Hematopoietic multipotent progenitor cell treated with erythropoietin and hydrocortisone succinate and interleukin-3 and kit ligand, for 6 days (in vitro differentiated cells): ENCODE measurements around the gene SLC6A11.

Source experiments
- DNase-seq: peaks from one replicate; pipeline ENCODE4 v3.0.0-alpha.2; 2015

The SLC6A11 gene

DNA sequence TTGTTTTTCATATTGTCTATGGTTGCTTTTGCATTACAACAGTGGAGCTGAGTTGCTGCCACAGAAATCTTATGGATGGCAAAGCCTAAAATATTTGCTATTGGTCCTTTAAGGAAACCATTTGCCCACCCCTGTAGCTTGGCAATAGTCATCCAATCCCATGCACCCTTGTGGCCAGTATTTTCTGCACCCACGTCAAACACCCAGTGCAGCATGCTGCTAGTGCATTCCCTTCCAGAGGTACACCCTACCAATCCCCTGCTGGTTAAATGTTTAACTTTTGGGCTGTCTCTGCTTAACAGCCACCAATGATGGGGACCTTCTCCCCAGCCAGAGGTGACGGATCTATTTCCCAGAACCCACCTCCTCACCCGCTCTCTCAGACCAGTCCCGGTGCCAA is 23.8 kb upstream of the SLC6A11 start:
- no peak for DNase-seq

DNA sequence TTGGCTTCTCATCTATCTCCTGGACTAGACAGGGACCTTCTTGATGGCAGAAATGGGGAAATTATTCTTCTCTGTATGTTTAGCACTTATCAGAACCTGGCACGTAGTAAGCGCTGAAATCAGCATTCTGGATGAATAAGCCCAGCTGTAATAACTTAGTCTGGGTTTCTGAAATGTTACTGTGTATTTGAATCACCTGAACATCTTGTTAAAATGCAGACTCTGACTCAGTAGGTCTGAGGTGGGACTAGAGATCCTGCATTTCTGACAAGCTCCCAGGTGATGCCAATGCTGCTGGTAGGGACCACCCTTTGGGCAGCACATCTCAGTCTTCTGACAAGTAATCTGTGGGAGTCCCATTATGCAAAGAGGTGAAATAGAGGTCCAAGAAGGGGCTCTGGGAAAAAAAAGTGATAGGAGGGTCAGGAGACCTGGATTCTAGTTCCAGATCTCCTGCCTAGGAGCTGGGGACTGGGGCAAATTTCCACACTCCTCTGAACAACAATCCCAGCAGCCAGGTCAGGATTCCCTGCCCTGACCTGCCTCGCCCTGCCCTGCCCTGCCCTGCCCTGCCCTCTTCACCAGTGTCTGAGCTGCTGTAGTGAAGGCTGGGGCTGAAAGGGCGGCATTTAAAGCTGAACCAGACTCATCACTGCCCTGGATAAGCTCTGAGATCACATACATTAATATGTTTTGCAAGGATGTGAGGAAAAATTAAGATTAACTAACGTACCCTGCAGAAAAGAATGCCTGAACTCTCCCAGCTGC is 17.2 kb upstream of the SLC6A11 start:
- no peak for DNase-seq

DNA sequence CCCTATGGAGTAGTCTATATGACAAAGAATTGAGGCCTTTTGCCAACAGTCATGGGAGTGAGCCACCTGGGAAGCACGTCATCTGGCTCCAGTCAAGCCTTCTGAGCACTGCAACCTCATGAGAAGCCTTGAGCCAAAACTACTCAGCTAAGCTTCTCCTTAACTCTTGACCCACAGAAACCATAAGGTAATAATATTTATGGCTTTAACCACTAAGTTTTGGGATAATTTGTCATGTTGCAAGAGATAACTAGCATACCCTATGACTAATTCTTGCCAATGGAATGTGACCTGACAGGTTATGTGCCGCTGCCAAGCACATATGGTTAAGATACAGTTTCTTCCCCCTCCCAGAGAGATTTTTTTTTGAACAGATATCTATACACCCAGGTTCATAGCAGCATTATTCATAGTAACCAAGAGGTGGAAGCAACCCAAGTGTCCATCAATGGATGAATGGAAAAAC is 11.8 kb upstream of the SLC6A11 start:
- DNase-seq, result no peak

DNA sequence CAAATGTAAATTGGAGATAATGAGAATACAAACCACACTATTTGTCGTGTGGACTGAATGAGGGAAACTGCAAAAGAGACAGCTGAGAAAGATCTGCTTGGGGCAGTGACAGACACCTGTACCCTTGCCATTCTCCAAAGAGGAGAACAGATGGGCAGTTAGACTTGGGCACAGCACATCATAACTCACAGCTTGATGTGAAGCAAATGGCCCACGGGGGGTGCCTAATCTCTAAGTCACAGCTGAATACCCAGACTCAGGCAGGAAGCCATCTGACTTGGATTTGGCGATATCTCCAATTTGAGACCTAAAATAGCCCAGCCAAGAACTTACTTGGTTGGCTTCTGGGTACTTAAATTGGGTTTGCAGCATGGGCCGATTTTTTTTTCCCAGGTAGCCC is 10.0 kb upstream of the SLC6A11 start:
- DNase-seq, result no peak

DNA sequence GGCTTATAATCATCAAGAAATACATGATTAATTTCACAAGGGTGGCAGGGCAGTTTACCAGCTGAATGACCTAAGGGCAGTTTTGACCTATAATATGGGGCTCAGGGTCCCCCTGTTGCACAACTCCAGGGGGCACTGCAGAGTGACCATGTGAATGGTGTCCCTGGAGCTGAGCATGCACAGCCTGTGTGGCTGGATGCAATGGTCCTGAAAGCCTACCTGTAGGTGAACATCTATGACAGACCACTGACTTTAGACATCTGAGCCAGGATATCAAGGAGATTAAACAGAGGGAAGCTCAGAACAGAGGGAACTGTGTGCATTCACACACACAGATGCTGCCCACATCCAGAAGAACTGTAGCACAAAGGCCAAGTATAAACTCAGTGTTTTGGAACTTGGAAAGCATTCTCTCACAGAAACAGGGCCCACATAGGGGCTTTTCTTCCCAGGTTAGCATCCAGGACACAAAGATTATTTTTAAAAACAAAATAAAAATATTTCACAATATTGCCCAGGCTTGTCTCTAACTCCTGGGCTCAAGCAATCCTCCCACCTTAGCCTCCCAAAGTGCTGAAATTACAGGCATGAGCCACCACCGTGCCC is 7.8 kb upstream of the SLC6A11 start:
- DNase-seq, result no peak

DNA sequence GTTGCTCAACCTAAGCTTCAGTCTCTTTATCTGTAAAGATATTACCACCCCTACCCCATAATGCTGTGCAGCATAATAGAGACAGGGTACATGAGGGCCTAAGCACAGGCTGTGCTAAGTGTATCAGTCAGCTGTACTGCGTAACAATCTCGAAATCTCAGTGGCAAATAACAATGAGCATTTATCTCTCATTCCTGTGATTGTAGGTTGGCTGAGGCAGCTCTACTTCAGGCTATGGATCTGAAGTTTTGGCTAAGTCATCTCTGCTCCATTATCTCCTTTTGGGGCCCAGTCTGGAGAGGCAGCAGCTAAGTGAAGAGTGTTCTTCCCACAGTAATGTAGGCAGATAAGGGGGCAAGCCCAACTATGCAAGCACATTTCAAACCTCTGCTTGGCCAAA is 7.1 kb upstream of the SLC6A11 start:
- no peak for DNase-seq

DNA sequence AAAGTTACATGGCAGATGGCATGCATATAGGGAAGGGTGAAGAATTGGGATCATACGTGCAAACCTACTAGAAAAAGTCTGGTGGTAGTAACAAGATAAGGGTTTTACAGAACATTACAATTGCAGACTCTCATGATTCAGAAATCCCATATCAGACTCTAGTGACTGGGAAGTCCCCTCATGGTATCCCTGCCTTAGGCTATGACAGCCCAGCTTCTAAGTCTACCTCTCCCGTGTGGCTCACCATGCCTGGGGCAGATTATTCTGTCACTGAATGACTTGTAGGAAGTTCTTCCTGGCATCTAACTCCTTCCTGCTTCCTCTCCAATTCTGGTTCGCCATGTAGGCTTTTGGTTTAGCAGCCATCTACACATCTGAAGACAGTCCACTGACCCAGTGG is 5.7 kb upstream of the SLC6A11 start:
- no peak for DNase-seq

DNA sequence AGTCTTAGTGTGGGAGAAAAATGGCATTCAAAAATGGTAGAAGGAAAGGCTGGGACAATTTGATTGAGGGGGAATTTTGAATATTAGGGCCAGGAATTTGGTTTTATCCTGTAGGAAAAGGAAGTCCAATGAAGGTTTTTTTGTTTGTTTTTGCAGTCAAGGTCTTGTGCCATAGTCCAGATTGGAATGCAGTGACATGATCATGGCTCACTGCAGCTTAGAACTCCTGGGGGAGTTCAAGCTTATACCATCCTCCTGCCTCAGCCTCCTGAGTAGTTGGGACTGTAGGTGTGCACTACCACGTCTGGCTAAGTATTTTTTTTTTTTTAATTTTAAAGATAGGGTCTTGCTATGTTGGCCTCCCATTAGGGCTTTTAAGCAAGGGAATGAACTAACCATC is 2.6 kb upstream of the SLC6A11 start:
- no peak for DNase-seq

DNA sequence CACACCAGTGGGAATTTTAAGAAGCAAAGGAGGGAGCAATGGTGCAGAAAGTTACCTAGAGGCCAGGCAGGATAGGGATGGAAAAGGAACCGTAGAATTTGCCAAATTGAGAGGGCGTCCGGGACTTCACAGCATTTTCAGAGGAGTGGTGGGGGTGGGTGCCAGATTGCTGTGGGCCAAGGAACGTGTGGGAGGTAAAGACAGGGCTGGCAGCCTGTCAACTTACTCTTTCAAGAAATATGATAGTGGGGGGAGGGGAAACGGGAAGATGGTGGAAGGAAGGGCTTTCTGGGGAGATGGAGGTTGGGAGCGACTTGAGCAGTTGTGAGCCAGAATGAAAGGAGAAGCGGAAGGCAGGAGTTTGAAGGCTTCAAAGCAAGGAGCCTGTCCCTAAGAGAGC is 1.4 kb upstream of the SLC6A11 start:
- no peak for DNase-seq

DNA sequence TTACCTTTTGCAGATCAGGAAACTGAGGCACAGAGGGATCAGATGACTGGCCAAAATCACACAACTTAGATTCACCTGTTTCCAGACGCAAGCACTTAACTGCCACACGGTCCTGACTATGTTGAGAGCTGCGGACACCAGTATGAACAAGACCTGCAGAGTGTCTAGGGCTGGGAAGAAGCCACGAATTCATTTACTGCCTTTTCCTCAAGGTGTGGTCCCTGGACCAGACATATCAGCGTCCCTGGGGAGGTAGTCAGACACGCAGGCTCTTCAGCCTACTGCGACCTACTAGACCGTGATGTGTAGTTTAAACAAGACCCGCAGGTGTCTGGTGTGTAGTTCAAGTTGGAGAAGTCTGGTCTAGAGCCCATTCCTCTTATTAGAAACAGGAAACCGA is 541 bp upstream of the SLC6A11 start:
- DNase-seq, result no peak

DNA sequence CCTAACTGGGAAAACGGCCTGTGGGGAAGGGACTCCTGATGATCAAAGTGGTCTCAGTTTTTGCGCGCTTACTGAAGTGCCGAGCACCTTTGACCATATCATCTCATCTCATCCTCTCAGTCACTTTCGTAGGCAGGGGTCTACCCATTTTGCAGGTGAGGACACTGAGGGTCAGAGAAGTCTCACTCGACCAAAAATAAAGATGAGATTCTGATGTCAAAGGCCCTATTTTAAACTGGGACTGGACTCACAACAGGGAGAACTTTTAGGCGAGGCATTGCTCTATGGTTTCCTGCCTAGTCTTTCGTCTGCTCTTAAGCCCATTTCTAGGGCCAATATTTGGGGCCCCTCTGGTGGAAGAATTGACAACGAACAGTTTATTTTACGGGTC is 830 bp downstream of the SLC6A11 start:
- DNase-seq, result no peak

DNA sequence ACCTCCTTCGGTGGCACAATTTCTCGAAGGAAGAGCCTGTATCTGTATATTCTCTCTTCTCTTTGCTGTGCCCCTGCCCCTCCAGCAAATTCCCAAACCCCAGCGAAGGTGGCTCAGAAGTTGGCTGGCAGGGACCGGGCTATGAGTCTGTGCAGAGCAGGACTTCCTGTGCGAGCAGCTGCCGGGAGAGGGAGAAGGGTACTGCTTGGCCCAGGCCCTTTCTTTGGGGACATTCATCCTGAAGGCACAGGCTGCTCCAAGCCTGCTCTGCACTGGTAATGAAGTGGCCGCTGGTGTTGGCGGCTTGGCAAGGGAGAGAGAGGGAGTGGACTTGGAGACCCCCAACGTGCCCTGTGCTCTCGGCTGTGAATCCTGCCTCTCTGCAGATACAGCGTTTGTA is 1.5 kb downstream of the SLC6A11 start:
- no peak for DNase-seq

DNA sequence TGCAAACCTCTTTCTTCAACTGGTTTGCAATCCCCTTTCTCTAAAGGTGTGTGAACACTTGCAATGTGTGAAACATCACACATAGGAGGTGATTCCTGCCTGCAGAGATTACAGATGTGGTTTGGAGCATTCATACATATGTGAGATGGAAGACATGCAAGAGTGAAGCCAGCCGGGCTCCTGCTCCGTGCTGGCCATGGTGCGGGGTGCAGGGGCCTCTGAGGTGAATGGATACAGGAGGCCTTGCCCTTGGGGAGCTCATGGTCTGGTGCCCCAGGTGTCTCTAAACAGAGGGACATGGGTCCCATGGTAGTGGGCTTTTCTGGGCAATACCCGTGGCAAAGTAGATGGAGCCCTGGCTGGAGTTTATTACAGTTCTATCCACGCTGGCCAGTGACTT is 6.0 kb downstream of the SLC6A11 start:
- no peak for DNase-seq

DNA sequence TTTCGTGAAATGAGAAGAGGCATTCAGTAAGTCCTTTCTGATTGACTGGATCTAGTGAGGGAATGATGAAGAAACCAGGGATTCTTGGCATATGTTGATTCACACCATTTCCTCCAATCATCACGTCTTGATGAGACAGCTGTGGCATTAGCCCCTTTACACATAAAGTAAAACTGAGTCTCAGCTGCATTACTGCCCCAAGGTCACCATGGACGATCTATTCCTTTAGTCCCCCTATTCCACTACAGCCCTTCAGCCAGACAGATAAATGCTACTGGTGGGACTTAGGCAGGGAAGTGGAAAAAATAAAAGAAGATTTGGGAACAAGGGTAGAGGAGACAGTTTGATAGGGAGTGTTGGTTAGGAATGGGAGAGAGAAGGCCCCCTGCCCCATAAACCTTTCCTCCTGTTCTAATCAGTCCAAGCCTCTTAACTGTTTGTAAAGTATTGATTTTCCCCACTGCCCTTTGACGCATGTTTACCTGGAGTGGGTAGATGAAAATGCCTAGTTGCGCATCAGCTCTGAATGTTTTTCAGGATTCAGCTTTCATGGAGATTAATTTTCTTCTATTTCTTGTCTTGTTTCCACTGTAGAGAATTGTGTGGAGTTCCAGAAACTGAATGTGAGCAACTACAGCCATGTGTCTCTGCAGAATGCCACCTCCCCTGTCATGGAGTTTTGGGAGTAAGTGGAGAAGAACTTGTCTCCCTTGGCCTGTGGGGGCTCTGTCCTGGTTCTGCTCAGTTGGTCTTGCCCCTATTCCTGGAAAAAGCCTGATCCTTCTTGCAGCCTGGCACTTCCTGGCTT is 6.9 kb downstream of the SLC6A11 start:
- no peak for DNase-seq

DNA sequence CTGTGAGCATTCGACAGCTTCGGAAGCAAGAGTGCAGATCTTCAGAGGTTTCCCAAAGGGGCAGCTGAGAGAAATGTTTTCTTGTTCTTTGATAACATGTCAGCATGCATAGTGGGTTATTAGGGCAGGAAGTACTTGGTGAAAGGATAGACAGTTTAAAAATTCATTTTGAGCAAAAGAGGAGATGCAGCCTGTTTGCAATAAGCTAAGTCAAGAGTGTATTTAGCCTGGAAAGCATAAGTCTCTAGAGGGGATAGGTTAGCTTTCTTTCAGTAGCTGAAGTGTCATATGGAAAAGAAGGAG is 7.4 kb downstream of the SLC6A11 start:
- no peak for DNase-seq

DNA sequence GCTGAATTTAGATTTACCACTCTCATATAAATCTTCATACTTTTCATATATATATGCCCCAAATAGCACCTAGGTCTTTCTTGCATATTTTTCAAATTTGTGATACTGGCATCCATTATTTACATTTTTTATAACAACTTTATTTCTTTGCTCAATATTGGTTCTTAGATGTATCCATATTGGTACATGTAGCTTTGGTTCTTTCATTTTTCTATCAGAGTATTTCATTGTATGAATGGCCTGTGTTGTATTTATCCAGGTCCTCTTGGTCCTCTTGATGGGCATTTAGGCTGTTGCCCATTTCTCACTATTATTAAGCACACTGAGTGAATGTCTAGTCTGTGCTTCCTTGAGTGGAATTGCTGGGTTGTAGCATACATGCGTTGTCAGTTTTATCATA is 8.4 kb downstream of the SLC6A11 start:
- DNase-seq, result no peak

DNA sequence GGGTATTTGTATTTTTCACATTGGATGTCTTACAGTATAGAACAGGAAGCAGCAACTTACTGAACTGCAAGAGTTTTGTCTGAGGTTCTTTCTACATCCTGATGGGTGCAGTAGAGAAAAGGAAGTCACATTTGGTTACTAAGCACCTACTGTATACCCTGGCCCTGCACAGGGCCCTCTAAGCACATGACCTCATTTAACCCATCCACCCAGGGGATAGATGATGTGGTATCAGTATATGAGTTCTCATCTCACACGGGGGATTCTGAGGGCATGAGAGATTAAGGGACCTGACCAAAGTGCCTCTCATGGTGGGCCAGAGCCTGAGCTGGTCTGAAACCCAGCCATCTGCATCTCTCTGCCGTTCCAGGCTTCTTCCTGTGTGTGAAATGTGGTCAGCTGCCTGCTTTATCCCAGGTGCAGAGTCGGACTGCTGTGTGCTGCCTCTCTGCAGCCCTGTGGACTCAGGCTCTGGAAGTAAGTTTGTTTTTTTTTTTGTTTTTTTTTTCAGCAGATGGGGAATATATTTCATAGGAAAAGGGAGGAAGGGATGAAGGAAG is 17.9 kb downstream of the SLC6A11 start:
- DNase-seq, result no peak

DNA sequence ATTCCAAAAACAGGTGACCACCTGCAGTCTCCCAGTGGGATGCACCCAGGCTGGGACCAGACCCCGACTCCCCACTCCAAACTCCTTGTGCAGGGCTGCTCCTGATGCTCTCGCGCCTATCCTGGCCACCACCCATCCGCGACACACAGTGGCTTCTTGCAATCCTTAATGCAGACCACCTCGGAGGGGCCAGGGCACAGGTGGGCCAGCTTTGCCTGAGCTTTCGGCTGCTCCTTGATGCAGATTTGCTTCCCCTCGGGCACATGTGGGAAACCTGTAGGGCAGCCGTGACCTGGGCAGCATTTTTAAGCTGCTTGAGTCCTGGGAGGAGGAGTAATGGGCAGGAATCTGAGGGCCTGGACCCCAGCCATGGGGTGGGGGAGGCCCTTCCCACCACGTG is 18.9 kb downstream of the SLC6A11 start:
- no peak for DNase-seq

DNA sequence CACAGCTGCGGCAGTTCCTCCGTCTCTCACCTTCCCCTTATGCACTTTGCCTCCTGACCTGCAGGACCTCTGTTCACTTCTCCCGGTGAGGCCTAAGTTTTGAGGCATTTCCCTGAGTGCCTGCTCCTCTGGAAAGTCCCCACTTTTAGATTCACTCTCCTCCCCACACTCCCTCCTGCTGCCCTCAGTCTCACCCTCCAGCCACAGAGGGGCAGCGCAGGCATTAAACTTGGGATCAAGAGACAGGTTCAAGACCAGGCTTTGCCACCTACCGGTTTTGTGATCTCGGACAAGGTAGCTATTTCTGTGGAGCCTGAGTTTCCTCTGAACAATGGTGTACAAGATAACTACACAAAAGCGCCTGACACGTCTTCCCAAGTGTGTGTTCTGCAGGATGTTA is 19.4 kb downstream of the SLC6A11 start:
- DNase-seq, result peak; percentile 9

DNA sequence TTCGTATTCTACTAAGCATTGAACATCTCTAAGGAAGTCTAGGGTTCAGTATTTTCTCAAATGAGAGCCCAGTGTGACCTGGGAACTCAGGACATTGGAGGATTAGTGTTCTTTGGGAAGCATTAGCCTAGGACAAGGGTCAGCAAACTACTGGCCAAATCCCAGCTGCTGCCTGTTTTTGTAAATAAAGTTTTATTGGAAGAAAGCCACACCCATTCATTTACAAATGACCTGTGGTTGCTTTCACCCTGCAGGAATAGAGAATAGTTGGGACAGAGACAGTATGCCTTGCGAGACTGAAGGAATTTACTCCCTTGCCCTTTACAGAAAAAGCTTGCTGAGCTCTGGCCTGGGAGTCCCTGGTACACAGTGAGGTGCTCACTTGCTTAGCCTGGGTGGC is 20.6 kb downstream of the SLC6A11 start:
- DNase-seq, result no peak

DNA sequence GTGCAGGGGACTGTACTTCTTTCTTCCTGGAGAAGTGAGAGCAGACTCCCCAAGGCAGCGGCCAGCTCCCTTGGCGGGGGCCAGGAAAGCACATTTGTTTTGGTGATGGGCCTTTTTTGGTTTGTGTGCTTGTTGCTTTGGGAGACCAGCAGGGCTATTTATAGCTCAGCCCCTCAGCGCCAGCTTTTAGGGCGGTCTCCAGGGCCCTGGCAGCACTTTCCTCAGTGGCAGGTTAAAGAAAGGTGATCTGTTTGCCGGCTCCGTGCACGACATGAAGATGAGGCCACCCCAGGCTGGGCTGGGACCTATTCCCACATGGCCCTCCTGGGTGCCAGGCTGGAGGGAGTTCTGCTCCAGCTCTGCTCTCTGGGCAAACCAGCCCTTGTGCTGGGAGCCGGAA is 21.8 kb downstream of the SLC6A11 start:
- DNase-seq, result no peak

DNA sequence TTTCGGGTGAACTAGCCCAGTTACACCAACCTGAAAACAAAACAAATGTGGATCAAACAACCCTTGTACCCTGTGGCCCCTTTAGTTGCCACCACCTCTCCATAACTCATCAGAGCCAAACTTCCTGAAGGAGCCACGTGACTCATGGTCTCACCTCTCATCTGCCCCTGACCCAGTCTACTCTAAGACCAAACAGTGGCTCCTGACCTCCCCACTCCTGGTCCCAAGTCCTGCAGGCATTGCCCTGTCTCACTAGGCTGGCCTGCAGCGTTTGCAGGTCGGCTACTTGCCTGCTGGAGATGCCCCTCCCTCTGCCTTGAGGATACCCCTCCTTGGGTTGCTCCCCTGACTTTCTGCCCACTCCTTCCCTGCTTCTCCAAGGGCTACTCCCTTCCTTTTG is 23.1 kb downstream of the SLC6A11 start:
- DNase-seq, result no peak

DNA sequence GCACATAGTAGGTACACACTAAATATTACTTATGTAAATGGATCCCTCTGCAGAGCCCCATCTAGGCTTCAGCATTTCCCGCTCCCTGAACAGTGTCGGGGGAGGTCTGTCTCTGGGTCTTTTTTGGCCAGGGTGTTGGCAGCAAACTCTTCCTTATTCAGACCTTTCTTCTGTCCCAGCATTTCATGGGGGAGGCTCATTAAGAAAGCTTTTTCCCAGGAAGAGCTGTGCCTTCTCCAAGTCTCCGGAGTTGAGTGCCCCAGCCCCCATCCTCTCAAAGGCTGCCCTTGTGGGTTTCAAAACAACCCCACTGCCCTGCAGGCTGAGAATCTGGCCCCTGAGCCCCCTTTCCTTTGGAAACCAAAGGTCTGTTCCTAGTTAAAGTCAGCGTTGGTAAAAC is 25.1 kb downstream of the SLC6A11 start:
- DNase-seq, result no peak

DNA sequence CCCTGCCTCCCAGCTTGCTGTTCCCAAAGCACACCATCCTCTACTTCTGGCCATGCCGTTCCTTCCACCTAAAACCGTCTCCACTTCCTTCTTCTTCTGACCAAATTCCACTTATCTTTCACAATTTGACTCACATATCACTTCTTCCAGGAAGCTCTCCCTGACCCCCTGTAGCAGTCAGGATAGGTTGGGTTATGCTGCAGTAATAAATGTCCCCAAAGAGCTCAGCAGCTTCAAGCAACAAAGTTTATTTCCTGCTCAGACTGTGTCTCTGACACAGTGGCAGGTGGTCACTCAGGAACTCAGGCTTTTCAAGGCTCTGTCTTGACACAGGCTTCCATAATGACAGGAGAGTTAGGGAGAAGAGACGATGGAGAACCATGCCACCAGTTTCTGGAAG is 27.4 kb downstream of the SLC6A11 start:
- DNase-seq, result no peak
